Lower leg skin (tissue), 4 donors: ENCODE data around the gene SCYGR4. TPM values are rescaled to one million over a fixed set of nuclear protein-coding genes. Genes with fewer than 3 reads are reported as not detected.

Experiments
- DNase-seq, 2 donors: peaks; one replicate each; pipeline ENCODE4 v3.0.0-alpha.2; 2019; ENCODE audit warnings: low spot score in 2 of 2
- H3K4me3 ChIP-seq: fragments of 200-600 bp; sonication (generic); 2 replicates; pipeline ENCODE4 v1.5.1; 2017; ENCODE audit warnings: mild to moderate bottlenecking, low read depth; ENCODE audit not compliant: poor library complexity, severe bottlenecking
- CTCF ChIP-seq, 3 donors: fragments of 450-650 bp; IDR thresholded peaks; one replicate each; pipeline ENCODE4 v1.5.1; 2016; ENCODE audit warnings: antibody characterized with exemption in 3 of 3, mild to moderate bottlenecking in 3 of 3, moderate library complexity in 2 of 3
- POLR2A ChIP-seq, 2 donors: fragments of 450-650 bp; IDR thresholded peaks; one replicate each; pipeline ENCODE4 v1.6.1; 2016 to 2017; ENCODE audit warnings: antibody characterized with exemption in 2 of 2, mild to moderate bottlenecking in 1 of 2, moderate library complexity in 1 of 2
- WGBS, 2 donors: methylation state at CpG; one replicate each; pipeline ENCODE4 v1.1.5; 2018; 5-methylcytosine and 5-hydroxymethylcytosine counted together
- intact Hi-C: fragments of 100-400 bp; cut with DNase I; formaldehyde crosslinking; loops from one replicate; pipeline ENCODE4 v1.15.0; 2023; ENCODE audit warnings: low total_unique reads
- total RNA-seq, 4 donors: library from RNA; depleted of rRNA; stranded (reverse); fragments of >200 nt; gene quantifications; one replicate each; pipeline ENCODE4 v1.1.0, GENCODE V29; 2016

The SCYGR4 gene, protein sequence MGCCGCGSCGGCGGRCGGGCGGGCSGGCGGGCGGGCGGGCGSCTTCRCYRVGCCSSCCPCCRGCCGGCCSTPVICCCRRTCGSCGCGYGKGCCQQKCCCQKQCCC
- total RNA-seq, result 1 to 10 TPM in 1 of 4 donors, not detected in 3; 5.1 TPM

DNA sequence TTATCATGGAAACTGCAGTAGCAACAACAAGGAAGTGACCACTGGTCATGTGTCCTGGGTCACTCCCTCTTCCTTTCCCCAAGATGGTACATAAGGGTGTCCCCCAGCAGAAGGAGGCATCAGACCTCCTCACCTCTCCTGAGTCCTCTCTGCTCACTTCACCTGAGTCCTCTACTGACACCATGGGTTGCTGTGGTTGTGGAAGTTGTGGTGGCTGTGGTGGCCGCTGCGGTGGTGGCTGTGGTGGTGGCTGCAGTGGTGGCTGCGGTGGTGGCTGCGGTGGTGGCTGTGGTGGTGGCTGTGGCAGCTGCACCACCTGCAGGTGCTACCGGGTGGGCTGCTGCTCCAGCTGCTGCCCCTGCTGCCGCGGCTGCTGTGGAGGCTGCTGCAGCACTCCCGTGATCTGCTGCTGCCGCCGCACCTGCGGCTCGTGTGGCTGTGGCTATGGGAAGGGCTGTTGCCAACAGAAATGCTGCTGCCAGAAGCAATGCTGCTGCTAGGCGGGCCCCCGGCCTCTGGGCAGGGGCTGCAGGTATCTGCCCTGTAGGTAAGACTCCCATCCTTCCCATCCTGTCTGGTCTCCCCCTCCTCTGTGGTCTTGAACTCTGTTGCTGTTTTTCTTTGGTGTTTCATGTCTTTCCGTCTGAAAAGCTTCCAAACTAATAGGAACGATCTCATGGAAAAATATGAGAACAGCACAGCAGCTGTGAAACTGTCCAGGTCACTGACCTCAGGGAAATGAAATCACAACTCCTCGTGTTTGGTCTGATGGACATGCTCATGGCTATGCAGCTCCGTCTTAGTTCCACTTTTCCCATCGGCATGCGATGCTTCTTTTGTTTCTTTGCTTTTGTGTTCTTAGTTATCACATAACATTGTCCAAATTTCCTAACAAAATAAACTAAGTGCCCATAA, at the start of gene SCYGR4:
Gene SCYGR4, plus strand, starts transcription at position 183 of the 915 bp plus-strand sequence. Its CDS starts 0 bp downstream, at position 183.
- intact Hi-C loops, result no loop called here
- no peak for TF ChIP-seq CTCF (IDR thresholded peaks at IDR 0.05)
- no peak for TF ChIP-seq POLR2A (IDR thresholded peaks at IDR 0.05)
- WGBS, 2 donors, result 67 to 76% methylated on average over 17 to 20 of the region's 20 CpGs

DNA sequence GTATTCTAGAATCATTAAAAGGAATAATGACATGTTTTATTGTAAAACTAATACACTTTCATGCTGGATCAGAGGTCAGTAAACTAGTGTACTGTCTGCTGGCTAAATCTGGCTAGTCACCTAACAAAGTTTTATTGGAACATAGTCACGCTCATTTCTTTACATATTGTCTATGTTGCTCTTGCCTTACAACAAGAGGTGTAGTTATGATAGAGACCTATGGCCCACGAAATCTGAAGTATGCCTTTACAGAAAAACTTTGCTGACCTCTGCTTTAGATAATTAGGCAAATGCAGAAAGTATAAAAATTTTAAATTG, 48.5 kb upstream of the SCYGR4 start:
- intact Hi-C loops, result no loop called here
- DNase-seq, result no peak
- 87 to 89% methylated on average over 2 of the region's 2 CpGs for WGBS, 2 donors
- TF ChIP-seq CTCF (IDR thresholded peaks at IDR 0.05), result no peak
- TF ChIP-seq POLR2A (IDR thresholded peaks at IDR 0.05), result no peak
- H3K4me3 ChIP-seq, result no peak overlapping the region

More for the DNA sequence above, at the start of gene SCYGR4:
- H3K4me3 ChIP-seq, result no peak within 1 kb of the TSS
- no peak for DNase-seq

GRCh38 chr2:227570615-227571014, 46.7 kb upstream of the SCYGR4 start:
- no peak overlapping the region for H3K4me3 ChIP-seq
- WGBS, 2 donors, result 29 to 35% methylated on average over 1 of the region's 1 CpG
- no peak for TF ChIP-seq CTCF (IDR thresholded peaks at IDR 0.05)
- intact Hi-C loops, result no loop called here
- no peak for DNase-seq

GRCh38 chr2:227576110-227576509, 41.2 kb upstream of the SCYGR4 start:
- DNase-seq, result no peak
- TF ChIP-seq CTCF (IDR thresholded peaks at IDR 0.05), result no peak
- TF ChIP-seq POLR2A (IDR thresholded peaks at IDR 0.05), result no peak
- intact Hi-C loops, result no loop called here
- no peak overlapping the region for H3K4me3 ChIP-seq

GRCh38 chr2:227576812-227577211, 40.5 kb upstream of the SCYGR4 start:
- DNase-seq, result no peak
- intact Hi-C loops, result no loop called here
- TF ChIP-seq CTCF (IDR thresholded peaks at IDR 0.05) (no peak), POLR2A (IDR thresholded peaks at IDR 0.05) (no peak)
- WGBS, 2 donors, result 67 to 72% methylated on average over 2 of the region's 2 CpGs
- no peak overlapping the region for H3K4me3 ChIP-seq
